H9 (cell line): ENCODE data around the gene LRRK2. TPM values are rescaled to one million over a fixed set of nuclear protein-coding genes. Genes with fewer than 3 reads are reported as not detected.

ENCODE experiments used
- DNase-seq: peaks from one replicate; pipeline ENCODE4 v3.0.0-alpha.2; 2017
- H2AFZ ChIP-seq: one replicate; pipeline ENCODE4 v1.6.1; 2013; ENCODE audit warnings: mild to moderate bottlenecking, low read length, control low read depth, moderate library complexity
- H2AK5ac ChIP-seq: 2 replicates; pipeline ENCODE4 v1.6.1; 2013; ENCODE audit warnings: low read length, control low read depth, mixed read lengths; ENCODE audit not compliant: insufficient read length
- H2BK120ac ChIP-seq: one replicate; pipeline ENCODE4 v1.6.1; 2013; ENCODE audit warnings: low read depth, mild to moderate bottlenecking, low read length, control low read depth, inconsistent platforms; ENCODE audit not compliant: poor library complexity, severe bottlenecking
- H2BK12ac ChIP-seq: 2 replicates; pipeline ENCODE4 v1.6.1; 2013; ENCODE audit warnings: low read length, control low read depth, mixed read lengths, low read depth; ENCODE audit not compliant: insufficient read length
- H2BK15ac ChIP-seq: 2 replicates; pipeline ENCODE4 v1.6.1; 2013; ENCODE audit warnings: low read depth, low read length, control low read depth
- H2BK20ac ChIP-seq: one replicate; pipeline ENCODE4 v1.6.1; 2013; ENCODE audit warnings: low read depth, mild to moderate bottlenecking, low read length, control low read depth, inconsistent platforms; ENCODE audit not compliant: poor library complexity, severe bottlenecking
- H2BK5ac ChIP-seq: 2 replicates; pipeline ENCODE4 v1.6.1; 2013; ENCODE audit warnings: low read length, control low read depth, mixed read lengths; ENCODE audit not compliant: insufficient read length
- H3K14ac ChIP-seq: 2 replicates; pipeline ENCODE4 v1.6.1; 2013; ENCODE audit warnings: low read length, control low read depth; ENCODE audit not compliant: insufficient read depth
- H3K18ac ChIP-seq: 2 replicates; pipeline ENCODE4 v1.6.1; 2013; ENCODE audit warnings: low read depth, mild to moderate bottlenecking, mixed read lengths, low read length, control low read depth; ENCODE audit not compliant: insufficient read length
- H3K23ac ChIP-seq: 2 replicates; pipeline ENCODE4 v1.6.1; 2013; ENCODE audit warnings: low read length, control low read depth, mixed read lengths, low read depth; ENCODE audit not compliant: insufficient read length
- H3K23me2 ChIP-seq: 2 replicates; pipeline ENCODE4 v1.6.1; 2013; ENCODE audit warnings: low read depth, mild to moderate bottlenecking, mixed read lengths, low read length, control low read depth; ENCODE audit not compliant: insufficient read length, poor library complexity, severe bottlenecking
- H3K27ac ChIP-seq: 2 replicates; pipeline ENCODE4 v1.5.1; 2013; ENCODE audit warnings: low read length, control low read depth, mixed read lengths, low read depth; ENCODE audit not compliant: insufficient read length
- H3K27me3 ChIP-seq: 2 replicates; pipeline ENCODE4 v1.6.1; 2013; ENCODE audit warnings: low read length, control low read depth, inconsistent platforms; ENCODE audit not compliant: insufficient read depth
- H3K4ac ChIP-seq: 2 replicates; pipeline ENCODE4 v1.6.1; 2013; ENCODE audit warnings: low read depth, mild to moderate bottlenecking, control low read depth, inconsistent platforms, low read length, moderate library complexity
- H3K4me1 ChIP-seq: 2 replicates; pipeline ENCODE4 v1.6.1; 2013; ENCODE audit warnings: low read length, control low read depth, inconsistent platforms; ENCODE audit not compliant: insufficient read depth
- H3K4me2 ChIP-seq: 2 replicates; pipeline ENCODE4 v1.6.1; 2013; ENCODE audit warnings: low read length, control low read depth, mixed read lengths; ENCODE audit not compliant: insufficient read length, insufficient read depth
- H3K56ac ChIP-seq: 2 replicates; pipeline ENCODE4 v1.6.1; 2013; ENCODE audit warnings: low read depth, mild to moderate bottlenecking, mixed read lengths, low read length, control low read depth; ENCODE audit not compliant: insufficient read length
- H3K79me1 ChIP-seq: 2 replicates; pipeline ENCODE4 v1.6.1; 2013; ENCODE audit warnings: low read depth, mild to moderate bottlenecking, moderate library complexity, low read length, control low read depth, inconsistent platforms; ENCODE audit not compliant: insufficient read depth, poor library complexity, severe bottlenecking
- H3K79me2 ChIP-seq: 2 replicates; pipeline ENCODE4 v1.6.1; 2013; ENCODE audit warnings: low read length, control low read depth, inconsistent platforms; ENCODE audit not compliant: insufficient read depth
- H3K9ac ChIP-seq: 2 replicates; pipeline ENCODE4 v1.6.1; 2013; ENCODE audit warnings: low read length, control low read depth, mixed read lengths; ENCODE audit not compliant: insufficient read length; ENCODE audit errors: extremely low read depth
- H3K9me3 ChIP-seq: one replicate; pipeline ENCODE4 v1.6.1; 2013; ENCODE audit warnings: low read depth, low read length, inconsistent platforms; ENCODE audit not compliant: control insufficient read depth
- H3T11ph ChIP-seq: one replicate; pipeline ENCODE4 v1.6.1; 2013; ENCODE audit warnings: mild to moderate bottlenecking, low read length, control low read depth, inconsistent platforms
- H4K20me1 ChIP-seq: one replicate; pipeline ENCODE4 v1.6.1; 2013; ENCODE audit not compliant: control insufficient read depth, insufficient read length, insufficient read depth
- H4K5ac ChIP-seq: 2 replicates; pipeline ENCODE4 v1.6.1; 2013; ENCODE audit warnings: low read depth, mild to moderate bottlenecking, mixed read lengths, low read length, control low read depth; ENCODE audit not compliant: insufficient read length
- H4K8ac ChIP-seq: replicated peaks from 2 replicates; pipeline ENCODE4 v1.6.1; 2013; ENCODE audit warnings: low read length, control low read depth, mixed read lengths, low read depth; ENCODE audit not compliant: insufficient read length
- H4K91ac ChIP-seq: 2 replicates; pipeline ENCODE4 v1.6.1; 2013; ENCODE audit warnings: low read depth, mild to moderate bottlenecking, moderate library complexity, mixed read lengths, low read length, control low read depth; ENCODE audit not compliant: insufficient read length
- H3K27ac Mint-ChIP-seq, 3 experiments: 2 replicates in 2 of 3; 3 replicates in 1 of 3; pipeline ENCODE4 v1.8.0; 2020 to 2021; ENCODE audit warnings: mixed read lengths in 3 of 3, mild to moderate bottlenecking in 1 of 3, moderate library complexity in 1 of 3
- H3K27me3 Mint-ChIP-seq: 2 replicates; pipeline ENCODE4 v1.8.0; 2021; ENCODE audit warnings: low read depth, mild to moderate bottlenecking, moderate library complexity, mixed read lengths
- H3K36me3 Mint-ChIP-seq, 3 experiments: 2 replicates in 2 of 3; 3 replicates in 1 of 3; pipeline ENCODE4 v1.8.0; 2020 to 2021; ENCODE audit warnings: low read depth in 3 of 3, mixed read lengths in 3 of 3; ENCODE audit not compliant: insufficient read depth in 1 of 3
- H3K4me1 Mint-ChIP-seq, 2 experiments: 2 replicates each; pipeline ENCODE4 v1.8.0; 2020; ENCODE audit warnings: mixed read lengths in 2 of 2
- H3K4me3 Mint-ChIP-seq, 2 experiments: 2 replicates in 1 of 2; 3 replicates in 1 of 2; pipeline ENCODE4 v1.8.0; 2020 to 2021; ENCODE audit warnings: mild to moderate bottlenecking in 2 of 2, mixed read lengths in 2 of 2, moderate library complexity in 1 of 2
- H3K9me3 Mint-ChIP-seq, 2 experiments: 2 replicates in 1 of 2; 3 replicates in 1 of 2; pipeline ENCODE4 v1.8.0; 2020; ENCODE audit warnings: mild to moderate bottlenecking in 2 of 2, mixed read lengths in 2 of 2, moderate library complexity in 1 of 2
- CTCF ChIP-seq: fragments of 200-600 bp; sonication (generic); conservative IDR thresholded peaks from 3 replicates; pipeline ENCODE4 v1.8.0; 2021; ENCODE audit warnings: antibody characterized with exemption, mild to moderate bottlenecking
- WGBS: extraction: QIAGEN DNeasy Blood & Tissue Kit; methylation state at CpG from one replicate; pipeline ENCODE4 v1.1.7; 2013; ENCODE audit warnings: missing lambda C conversion rate, low lambda C conversion rate, mixed read lengths; ENCODE audit not compliant: insufficient read length; ENCODE audit errors: extremely low coverage; 5-methylcytosine and 5-hydroxymethylcytosine counted together
- total RNA-seq: library from RNA; stranded (reverse); gene quantifications from 2 replicates; pipeline ENCODE4 v1.2.1, GENCODE V29; 2021

LRRK2 gene
- total RNA-seq, 1 experiment from 2014 or later, result 0.17 TPM

- Histone ChIP-seq H3K4me2 (no peak overlapping the region), H3K14ac (no peak overlapping the region), H3K9me3 (no peaks in the 10 kb centered on the region), H3K79me2 (no peaks in the 10 kb centered on the region), H2AK5ac (no peak overlapping the region), H4K5ac (no peak overlapping the region), H2BK120ac (no peak overlapping the region), H3K56ac (no peak overlapping the region), H2AFZ (no peak overlapping the region), H3K4ac (no peak overlapping the region), H3K23ac (no peak overlapping the region), H4K8ac (no peak overlapping the region), H3K9ac (no peak overlapping the region), H3K23me2 (no peaks in the 10 kb centered on the region), H2BK12ac (no peak overlapping the region), H3T11ph (no peak overlapping the region), H3K79me1 (no peaks in the 10 kb centered on the region), H2BK5ac (no peak overlapping the region), H2BK20ac (no peak overlapping the region), H3K4me1 (no peaks in the 10 kb centered on the region), H4K20me1 (no peaks in the 10 kb centered on the region), H3K18ac (no peak overlapping the region), H3K27ac (no peak overlapping the region), H3K27me3 (no peaks in the 10 kb centered on the region), H4K91ac (no peak overlapping the region), H2BK15ac (no peak overlapping the region)
- Mint-ChIP-seq H3K9me3 (no peaks in the 10 kb centered on the region), H3K4me1 (no peaks in the 10 kb centered on the region), H3K36me3 (no peaks in the 10 kb centered on the region), H3K4me3 (no peak overlapping the region), H3K27ac (no peak overlapping the region), H3K27me3 (no peaks in the 10 kb centered on the region)
- TF ChIP-seq CTCF, result no peak
- WGBS, result no CpG with 5 or more reads among the region's 8 CpGs
- no peak for DNase-seq
Measured at GRCh38 chr12:40298341-40298740, 73.5 kb downstream of the LRRK2 start.
